Neural cell (in vitro differentiated cells): ENCODE data around the gene VPS13C.

Experiments
- CTCF ChIP-seq: fragments of 450-650 bp; IDR thresholded peaks from 2 replicates; pipeline ENCODE4 v1.5.1; 2014; ENCODE audit warnings: antibody characterized with exemption, mild to moderate bottlenecking, moderate library complexity; ENCODE audit not compliant: poor library complexity, severe bottlenecking
- EP300 ChIP-seq: fragments of 450-650 bp; conservative IDR thresholded peaks from 2 replicates; pipeline ENCODE4 v1.6.1; 2014; ENCODE audit warnings: antibody characterized with exemption, mild to moderate bottlenecking, moderate library complexity; ENCODE audit not compliant: poor library complexity, severe bottlenecking
- EZH2 ChIP-seq: fragments of 200-600, 300-800 bp; shearing (Covaris generic), sonication (generic); IDR thresholded peaks from 2 replicates; pipeline ENCODE4 v1.6.1; 2014; ENCODE audit warnings: antibody characterized with exemption, low read length, borderline replicate concordance, mild to moderate bottlenecking; ENCODE audit not compliant: insufficient read depth, poor library complexity, severe bottlenecking
- POLR2AphosphoS5 ChIP-seq: IDR thresholded peaks from 2 replicates; pipeline ENCODE4 v1.6.1; 2012
- RAD21 ChIP-seq: fragments of 450-650 bp; conservative IDR thresholded peaks from 2 replicates; pipeline ENCODE4 v1.6.1; 2014; ENCODE audit warnings: antibody characterized with exemption, mild to moderate bottlenecking, moderate library complexity
- REST ChIP-seq: IDR thresholded peaks from 2 replicates; pipeline ENCODE4 v1.6.1; 2012; ENCODE audit warnings: borderline replicate concordance
- SMC3 ChIP-seq: fragments of 450-650 bp; conservative IDR thresholded peaks from 2 replicates; pipeline ENCODE4 v1.6.1; 2014; ENCODE audit warnings: antibody characterized with exemption, mild to moderate bottlenecking, moderate library complexity; ENCODE audit not compliant: poor library complexity
- TAF1 ChIP-seq: IDR thresholded peaks from 2 replicates; pipeline ENCODE4 v1.6.1; 2012; ENCODE audit warnings: low read depth

GRCh38 chr15:62027263-62027565 lies 33.0 kb downstream of the VPS13C start:
- TF ChIP-seq CTCF (no peak), EP300 (no peak), RAD21 (no peak), POLR2AphosphoS5 (no peak), REST (no peak), TAF1 (no peak), EZH2 (no peak), SMC3 (no peak)
